HG03521 (cell line): ENCODE results near the gene ARSG.
A peak's percentile ranks its signal among the peaks of the same experiment; 100 is the strongest.
"Not testable (repeated sequence)": the region's sequence is repeated elsewhere in the genome, so short reads cannot be mapped to it uniquely, and the experiment has no call there.

Experiments
- ATAC-seq: cut with Tn5 transposase; IDR thresholded peaks from one replicate; pipeline ENCODE4 v1.9.1; 2021; ENCODE audit warnings: mild to moderate bottlenecking, moderate library complexity; ENCODE audit not compliant: unreplicated experiment

Gene ARSG

GRCh38 chr17:68290955-68291835, at the start of gene ARSG, which contains the start of gene SLC16A6:
Gene ARSG (plus strand): TSS chr17:68291495. CDS start chr17:68307494, 15,999 bp downstream.
Gene SLC16A6 (minus strand): TSS chr17:68291127. CDS start chr17:68278320, 12,807 bp downstream.
- ATAC-seq, result peak; percentile 46

GRCh38 chr17:68246271-68247028, 44.8 kb upstream of the ARSG start:
- no peak for ATAC-seq

DNA sequence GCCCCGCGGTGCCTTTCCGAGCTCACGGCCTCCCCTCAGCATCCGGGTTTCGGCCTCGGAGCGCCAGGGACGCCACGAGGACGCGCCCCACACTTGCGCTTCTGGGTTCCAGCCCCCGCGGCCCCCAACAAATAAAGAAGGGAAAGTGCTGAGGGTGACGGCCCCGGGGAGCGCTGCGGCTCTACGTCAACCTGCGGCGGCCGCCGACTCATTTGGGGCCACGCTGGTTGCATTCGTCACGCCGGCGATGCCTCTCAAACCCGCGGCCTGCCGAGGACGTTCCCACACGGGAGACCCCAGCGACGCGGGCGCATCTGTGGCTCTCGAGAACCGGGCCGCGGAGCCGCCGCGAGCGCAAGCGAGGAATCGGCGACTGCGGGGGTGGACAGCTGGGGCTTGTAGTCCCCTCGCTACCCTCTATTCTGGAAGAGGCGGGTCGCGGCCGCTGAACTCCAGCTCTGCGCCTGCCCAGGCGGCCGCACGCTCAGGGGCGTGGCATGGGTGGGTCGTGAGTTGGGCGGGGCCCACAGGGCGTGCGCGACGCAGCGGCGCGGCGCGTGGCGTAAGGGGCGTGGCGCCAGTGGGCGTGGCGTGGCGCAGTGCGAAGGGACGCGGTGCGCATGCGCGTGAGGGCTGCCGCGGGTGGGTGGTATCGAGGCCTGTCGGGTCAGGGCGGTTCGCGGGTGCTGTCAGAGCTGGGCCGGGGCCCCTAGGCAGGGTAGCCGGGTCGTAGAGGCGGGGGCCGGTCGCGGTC, 43.7 kb upstream of the ARSG start, which contains the start of gene AMZ2:
Gene AMZ2, plus strand, starts transcription at position 599 of the 754 bp plus-strand sequence. CDS start 2,145 bp downstream, outside the sequence.
- peak; percentile 85 for ATAC-seq

DNA sequence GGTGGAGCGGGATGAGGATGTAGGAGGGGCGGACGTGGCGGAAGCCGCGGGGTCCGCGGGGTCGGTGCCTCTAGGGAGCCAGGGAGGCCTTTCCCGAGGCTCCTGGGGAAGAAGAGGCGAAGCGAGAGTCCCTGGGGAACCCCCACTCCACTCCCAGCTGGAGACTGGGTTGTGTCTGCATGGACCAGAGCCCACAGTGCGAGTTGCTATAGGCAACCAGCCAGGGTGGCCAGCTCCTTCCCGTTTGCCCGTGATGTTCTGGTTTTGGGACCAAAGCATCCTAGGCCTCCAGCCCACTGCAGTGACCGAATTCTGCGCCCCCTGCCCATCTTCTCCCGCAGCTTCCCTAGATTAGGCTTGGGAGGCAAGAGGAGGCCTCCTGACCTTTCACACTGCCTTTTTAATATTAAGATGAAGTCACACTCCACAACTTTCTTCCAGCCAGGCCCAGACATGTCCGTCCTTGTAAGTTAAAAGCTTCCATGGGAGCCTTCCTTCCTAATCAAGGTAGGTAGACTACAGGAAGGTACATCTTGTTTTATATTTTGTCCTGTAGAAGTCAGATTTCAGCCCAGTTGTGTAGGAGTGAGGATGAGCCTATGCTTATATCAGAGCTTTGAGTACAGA, 43.0 kb upstream of the ARSG start:
- ATAC-seq, result peak; percentile 16

GRCh38 chr17:68248891-68249290, 42.4 kb upstream of the ARSG start:
- ATAC-seq, result no peak

GRCh38 chr17:68249354-68249765, 41.9 kb upstream of the ARSG start:
- ATAC-seq, result no peak

- ATAC-seq, result not testable (repeated sequence)
These were observed 37.9 kb upstream of the ARSG start for GRCh38 chr17:68253426-68253825.

- no peak for ATAC-seq
These were observed 36.1 kb upstream of the ARSG start for GRCh38 chr17:68255151-68255550.

GRCh38 chr17:68255731-68256538, 35.4 kb upstream of the ARSG start:
- ATAC-seq, result no peak

- not testable (repeated sequence) for ATAC-seq
These were observed 34.6 kb upstream of the ARSG start for GRCh38 chr17:68256701-68257100.

GRCh38 chr17:68257934-68258333, 33.4 kb upstream of the ARSG start:
- no peak for ATAC-seq

DNA sequence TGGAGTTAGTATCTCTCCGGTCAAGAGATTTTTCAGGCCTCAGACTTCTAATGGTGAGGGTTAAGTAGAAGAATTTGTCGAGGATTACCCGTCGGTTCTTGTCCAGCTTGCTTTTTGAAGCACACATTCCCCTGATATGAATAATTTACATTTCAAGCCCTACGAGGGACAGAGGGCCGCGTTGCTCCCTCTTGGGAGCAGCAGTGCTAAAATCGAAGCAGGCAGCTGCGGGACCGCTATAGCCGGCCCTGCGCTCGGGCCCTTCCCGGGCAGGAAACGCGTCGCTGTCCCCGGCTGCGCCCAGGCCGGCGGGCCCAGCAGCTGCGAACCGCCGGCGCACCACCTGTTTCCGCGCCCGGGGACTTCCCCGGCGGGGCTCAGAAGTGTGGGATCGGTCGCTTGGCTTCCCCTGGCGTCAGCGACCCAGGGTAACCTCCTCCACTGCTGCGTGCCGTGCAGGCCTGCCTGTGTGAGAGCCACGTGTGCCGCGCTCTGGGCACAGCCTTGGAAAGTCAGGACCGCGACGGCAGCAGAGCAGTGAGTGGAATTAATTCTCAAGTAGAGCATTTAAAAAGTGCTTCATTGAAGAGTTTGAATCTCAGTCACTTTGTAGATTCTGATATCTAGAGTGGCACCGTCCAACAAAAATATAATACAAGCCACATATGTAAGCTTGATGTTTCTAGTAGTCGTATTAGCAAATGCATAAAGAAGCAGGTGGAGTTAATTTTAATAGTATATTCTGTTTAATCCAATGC, 32.2 kb upstream of the ARSG start:
- ATAC-seq, result peak; percentile 94

DNA sequence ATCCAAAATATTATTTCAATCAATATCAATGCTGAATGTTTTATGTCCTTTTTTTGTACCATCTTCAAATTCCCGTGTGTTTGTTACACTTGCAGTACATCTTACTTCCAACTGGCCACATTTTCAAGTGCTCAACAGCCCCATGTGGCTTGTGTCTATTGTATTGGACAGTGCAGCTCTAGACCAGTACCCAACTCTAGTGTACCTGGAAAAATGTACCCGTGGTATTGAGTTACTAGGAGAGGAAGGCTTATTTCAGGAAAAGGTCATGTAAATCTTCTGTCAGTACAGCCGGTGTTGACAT, 31.7 kb upstream of the ARSG start:
- ATAC-seq, result not testable (repeated sequence)

DNA sequence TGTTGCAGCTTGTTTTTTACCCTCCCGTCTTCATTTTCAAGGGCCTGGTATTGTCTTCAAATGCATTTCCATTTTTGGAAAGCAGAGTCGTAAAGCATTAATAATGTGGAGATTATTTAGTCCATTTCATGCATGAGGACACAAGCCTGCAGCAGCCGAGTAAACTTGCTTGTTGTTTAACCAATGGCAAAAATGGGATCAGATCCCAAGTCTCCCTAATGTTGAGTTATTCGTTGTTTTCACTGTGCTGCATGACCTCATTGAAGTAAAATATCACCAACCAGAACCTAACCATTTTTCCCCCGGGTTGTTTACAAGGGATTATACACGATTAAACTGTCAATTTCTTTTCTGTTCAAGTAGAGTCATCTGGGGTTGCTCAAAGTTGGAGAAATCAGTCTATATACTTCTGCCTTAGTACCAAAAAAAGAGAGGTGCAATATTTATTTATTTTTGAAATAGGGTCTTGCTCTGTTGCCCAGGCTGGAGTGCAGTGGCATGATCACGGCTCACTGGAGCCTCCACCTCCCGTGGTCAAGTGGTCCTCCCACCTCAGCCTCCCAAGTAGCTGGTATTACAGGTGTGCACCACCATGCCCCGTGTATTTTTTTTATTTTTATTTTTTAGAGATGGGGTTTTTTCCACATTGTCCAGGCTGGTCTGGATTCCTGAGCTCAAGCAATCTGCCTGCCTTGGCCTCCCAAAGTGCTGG, 31.1 kb upstream of the ARSG start:
- ATAC-seq, result no peak

- not testable (repeated sequence) for ATAC-seq
These were observed 28.8 kb upstream of the ARSG start for GRCh38 chr17:68262467-68262866.

GRCh38 chr17:68263101-68263681, 28.1 kb upstream of the ARSG start:
- not testable (repeated sequence) for ATAC-seq

GRCh38 chr17:68265833-68266232, 25.5 kb upstream of the ARSG start:
- not testable (repeated sequence) for ATAC-seq

DNA sequence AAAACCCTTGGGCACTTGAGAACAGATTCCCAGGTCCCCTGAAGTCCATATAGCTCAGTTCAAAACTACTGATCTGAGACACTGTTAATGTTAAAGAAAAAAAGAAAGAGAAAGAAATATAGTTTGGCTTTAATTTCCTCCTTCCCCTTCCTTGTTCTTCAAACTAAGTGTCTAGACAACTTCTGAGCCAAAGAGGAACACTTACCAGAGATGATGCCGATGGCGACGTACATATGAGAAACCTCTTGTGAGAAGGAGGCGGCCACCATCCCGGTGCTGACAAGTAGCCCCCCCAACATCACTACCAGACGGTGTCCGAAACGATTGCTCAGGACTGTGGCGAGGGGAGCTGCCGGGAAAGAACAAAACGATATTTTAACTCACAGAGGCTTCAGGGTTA, 17.6 kb upstream of the ARSG start:
- no peak for ATAC-seq
